ENCODE results near the gene GABBR2. TPM values are rescaled to one million over a fixed set of nuclear protein-coding genes. Genes with fewer than 3 reads are reported as not detected.

The GABBR2 gene
- total and polyA plus RNA-seq, 9 of the 15 experiments (the other 6 are each of a cell fraction or from before 2014, with no cell fraction given), result 0.15 to 1.9 (median 0.32) TPM

DNA sequence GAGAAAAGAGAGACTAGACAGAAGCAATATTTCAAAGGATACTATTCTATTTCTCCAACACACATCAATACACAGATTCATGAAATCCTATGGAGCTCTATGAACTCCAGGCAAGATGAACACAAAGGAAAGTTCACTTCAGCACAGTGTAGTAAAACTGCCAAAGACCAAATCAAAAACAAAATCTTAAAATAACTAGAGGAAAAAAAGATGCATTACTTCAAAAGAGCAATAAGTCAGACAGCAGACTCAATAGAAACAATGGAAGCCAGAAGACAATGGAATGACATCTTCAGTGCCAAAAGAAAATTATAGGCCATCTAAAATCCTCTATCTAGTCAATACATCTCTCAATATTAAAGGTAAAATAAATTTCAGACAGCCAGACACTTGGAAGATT, 248.0 kb downstream of the GABBR2 start (continued):
- no peak for TF ChIP-seq ZNF384 (IDR thresholded peaks at IDR 0.05; ENCODE audit: low read depth, low read length)
- no peak for TF ChIP-seq NFRKB (IDR thresholded peaks at IDR 0.05; ENCODE audit: low read depth)
- TF ChIP-seq TAF9B (IDR thresholded peaks at IDR 0.05; ENCODE audit: partially characterized antibody), result no peak
- TF ChIP-seq BDP1 (IDR thresholded peaks at IDR 0.05; ENCODE audit: insufficient read depth, insufficient read length), result no peak
- no peak for TF ChIP-seq HDAC6 (IDR thresholded peaks at IDR 0.05; ENCODE audit: low read depth, low read length)
- TF ChIP-seq, protein P1, sequence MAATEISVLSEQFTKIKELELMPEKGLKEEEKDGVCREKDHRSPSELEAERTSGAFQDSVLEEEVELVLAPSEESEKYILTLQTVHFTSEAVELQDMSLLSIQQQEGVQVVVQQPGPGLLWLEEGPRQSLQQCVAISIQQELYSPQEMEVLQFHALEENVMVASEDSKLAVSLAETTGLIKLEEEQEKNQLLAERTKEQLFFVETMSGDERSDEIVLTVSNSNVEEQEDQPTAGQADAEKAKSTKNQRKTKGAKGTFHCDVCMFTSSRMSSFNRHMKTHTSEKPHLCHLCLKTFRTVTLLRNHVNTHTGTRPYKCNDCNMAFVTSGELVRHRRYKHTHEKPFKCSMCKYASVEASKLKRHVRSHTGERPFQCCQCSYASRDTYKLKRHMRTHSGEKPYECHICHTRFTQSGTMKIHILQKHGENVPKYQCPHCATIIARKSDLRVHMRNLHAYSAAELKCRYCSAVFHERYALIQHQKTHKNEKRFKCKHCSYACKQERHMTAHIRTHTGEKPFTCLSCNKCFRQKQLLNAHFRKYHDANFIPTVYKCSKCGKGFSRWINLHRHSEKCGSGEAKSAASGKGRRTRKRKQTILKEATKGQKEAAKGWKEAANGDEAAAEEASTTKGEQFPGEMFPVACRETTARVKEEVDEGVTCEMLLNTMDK (IDR thresholded peaks at IDR 0.05; ENCODE audit: borderline replicate concordance, insufficient read depth, low read depth, low read length, poor library complexity, severe bottlenecking), result no peak
- TF ChIP-seq TARDBP (IDR thresholded peaks at IDR 0.05), result no peak

DNA sequence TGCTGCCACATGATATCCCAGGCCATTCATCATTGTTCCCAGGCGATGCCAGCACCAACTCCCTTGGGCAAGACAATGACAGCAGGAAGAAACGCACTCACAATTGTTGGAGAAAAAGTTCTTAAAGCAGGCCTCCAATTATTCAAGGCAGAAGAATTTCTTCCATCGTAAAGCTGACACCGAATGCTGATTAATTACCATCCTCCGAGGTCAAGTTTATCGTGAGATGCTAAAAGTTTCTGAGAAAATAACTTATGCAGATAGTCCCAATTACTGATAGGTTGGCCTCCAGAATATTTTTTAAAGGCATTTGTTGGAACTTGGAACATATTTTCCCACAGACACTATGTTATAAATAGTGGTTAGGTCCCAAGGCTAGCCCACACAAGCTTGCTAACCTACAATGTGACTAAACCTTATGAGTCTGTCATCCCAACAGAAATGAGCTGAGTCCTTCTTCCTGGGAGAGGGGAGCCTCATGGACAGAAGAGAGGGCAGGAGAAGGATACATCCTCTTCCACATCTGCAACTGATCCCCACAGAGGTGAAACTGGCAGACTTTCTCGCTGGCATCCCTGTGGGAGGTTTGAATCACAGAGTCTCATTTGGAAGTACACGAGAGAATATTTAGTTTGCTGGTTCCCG, 250.9 kb downstream of the GABBR2 start:
- POLR2A ChIA-PET, result no interaction called here
- H3K9me3 ChIP-seq (replicated peaks; ENCODE audit: control insufficient read depth, insufficient read depth, low read depth, low read length), result peaks cover 16% of the 10 kb centered on the region
- FAIRE-seq (no peak), ATAC-seq (no peak), DNase-seq (ENCODE audit: extremely low read depth in 1 of 4, low spot score in 3 of 4) (no peak)
- no TSS peak for BruUV-seq (replicated peaks)
- WGBS (ENCODE audit: insufficient coverage, low coverage, missing lambda C conversion rate), result 30% methylated on average over 9 of the region's 9 CpGs
- no peak overlapping the region for H3K27ac ChIP-seq (ENCODE audit: extremely low read depth, low read depth, low read length)
- no peak overlapping the region for H3K4me3 ChIP-seq
- intact Hi-C loops (cut with micrococcal nuclease) (no loop called here), in situ Hi-C loops (cut with MboI) (no loop called here)
- H4K20me1 ChIP-seq (replicated peaks; ENCODE audit: control insufficient read depth, insufficient read depth, low read length), result no peaks in the 10 kb centered on the region
- CTCF ChIA-PET (ENCODE audit: low intra/inter-chr PET ratio), result no interaction called here
- no peak overlapping the region for H3K9ac ChIP-seq (ENCODE audit: insufficient read depth in 1 of 2, low read depth in 2 of 2, low read length in 2 of 2)
- H3K4me1 ChIP-seq (replicated peaks in 1 of 2; ENCODE audit: control insufficient read depth in 2 of 2, insufficient read depth in 2 of 2, low read length in 2 of 2), result peaks cover 0 to 4% of the 10 kb centered on the region in 2 experiments; a peak in 3 of 5 replicates
- H3K79me2 ChIP-seq (ENCODE audit: control insufficient read depth, insufficient read depth, low read length), result no peaks in the 10 kb centered on the region
- H3K9me1 ChIP-seq (ENCODE audit: control insufficient read depth, insufficient read depth, low read length), result no peaks in the 10 kb centered on the region
- H2AFZ ChIP-seq (ENCODE audit: low read depth, low read length), result 0 out of 2 replicates have a peak overlapping the region, but pooled peaks have one; percentile 6
- H3K4me2 ChIP-seq (ENCODE audit: insufficient read depth, low read length), result no peak overlapping the region
- no peaks in the 10 kb centered on the region; a peak in 1 of 5 replicates for H3K27me3 ChIP-seq (ENCODE audit: control insufficient read depth in 2 of 2, insufficient read depth in 2 of 2, low read length in 2 of 2)
- no peak for TF ChIP-seq BMI1 (IDR thresholded peaks at IDR 0.05; ENCODE audit: low read length)
- peak; percentile 48 for TF ChIP-seq MEIS2 (IDR thresholded peaks at IDR 0.05; ENCODE audit: partially characterized antibody)
- no peaks in the 10 kb centered on the region for H3K36me3 ChIP-seq (ENCODE audit: control insufficient read depth, insufficient read depth, low read length)

Measured in K562 (cell line).